IMR-90 (cell line): ENCODE results near the gene PRDM2. TPM values are rescaled to one million over a fixed set of nuclear protein-coding genes. Genes with fewer than 3 reads are reported as not detected.

ENCODE experiments used
- ATAC-seq: fragments of 200-7000 bp; cut with Tn5 transposase; 2 replicates; pipeline ENCODE4 v1.9.1; 2020; ENCODE audit warnings: low read depth, mild to moderate bottlenecking, moderate library complexity
- BruUV-seq: library from RNA; stranded (reverse); fragments of 400-500 nt; replicated peaks from 2 replicates; lab custom pipeline; 2021; lab: Mats Ljungman, UMichigan
- CTCF ChIA-PET: fragments of 300-600 bp; formaldehyde crosslinking; extraction: SDS; loops from one replicate; lab custom pipeline; 2021; ENCODE audit warnings: antibody characterized with exemption; lab: Yijun Ruan, JAX
- POLR2A ChIA-PET: fragments of 300-600 bp; sonication (Branson Sonifier 250); formaldehyde crosslinking; loops from one replicate; lab custom pipeline; 2022; ENCODE audit warnings: antibody characterized with exemption; ENCODE audit not compliant: unreplicated experiment; lab: Charles Lee
- DNase-seq: peaks from one replicate; pipeline ENCODE4 v3.0.0; 2013
- H2AFZ ChIP-seq: replicated peaks from 2 replicates; pipeline ENCODE3; 2013; ENCODE audit warnings: low read length, mild to moderate bottlenecking; ENCODE audit not compliant: poor library complexity
- H2AK5ac ChIP-seq: 2 replicates; pipeline ENCODE4 v1.6.1; 2013; ENCODE audit warnings: low read depth, low read length, inconsistent platforms
- H2AK9ac ChIP-seq: replicated peaks from 2 replicates; pipeline ENCODE3; 2013; ENCODE audit warnings: mild to moderate bottlenecking, low read depth, low read length, moderate library complexity; ENCODE audit not compliant: poor library complexity
- H2BK120ac ChIP-seq: 2 replicates; pipeline ENCODE4 v1.6.1; 2013; ENCODE audit warnings: low read depth, low read length, inconsistent platforms
- H2BK15ac ChIP-seq: 3 replicates; pipeline ENCODE4 v1.6.1; 2013; ENCODE audit warnings: low read depth, low read length, inconsistent platforms
- H2BK20ac ChIP-seq: 2 replicates; pipeline ENCODE4 v1.6.1; 2013; ENCODE audit warnings: low read depth, mild to moderate bottlenecking, inconsistent platforms, low read length, moderate library complexity
- H2BK5ac ChIP-seq: 2 replicates; pipeline ENCODE4 v1.6.1; 2013; ENCODE audit warnings: mild to moderate bottlenecking, low read depth, low read length, inconsistent platforms; ENCODE audit not compliant: poor library complexity, severe bottlenecking
- H3K14ac ChIP-seq: replicated peaks from 2 replicates; pipeline ENCODE4 v1.6.1; 2013; ENCODE audit warnings: low read depth, low read length, inconsistent platforms
- H3K18ac ChIP-seq: 2 replicates; pipeline ENCODE4 v1.6.1; 2013; ENCODE audit warnings: low read depth, low read length, control low read depth
- H3K23ac ChIP-seq: 2 replicates; pipeline ENCODE4 v1.6.1; 2013; ENCODE audit warnings: low read depth, low read length, inconsistent platforms
- H3K27ac ChIP-seq: 2 replicates; pipeline ENCODE4 v1.5.1; 2013; ENCODE audit warnings: mild to moderate bottlenecking, control low read depth, low read length; ENCODE audit not compliant: insufficient read depth
- H3K27me3 ChIP-seq: 2 replicates; pipeline ENCODE4 v1.6.1; 2013; ENCODE audit warnings: low read length; ENCODE audit not compliant: control insufficient read depth, insufficient read depth
- H3K36me3 ChIP-seq: 2 replicates; pipeline ENCODE4 v1.6.1; 2013; ENCODE audit warnings: low read length, mixed read lengths; ENCODE audit not compliant: control insufficient read depth, insufficient read depth
- H3K4ac ChIP-seq: 2 replicates; pipeline ENCODE4 v1.6.1; 2013; ENCODE audit warnings: low read depth, low read length, inconsistent platforms
- H3K4me1 ChIP-seq: 2 replicates; pipeline ENCODE4 v1.6.1; 2013; ENCODE audit warnings: low read length, mixed read lengths; ENCODE audit not compliant: control insufficient read depth, insufficient read depth
- H3K4me2 ChIP-seq: 2 replicates; pipeline ENCODE4 v1.6.1; 2013; ENCODE audit warnings: low read depth, mild to moderate bottlenecking, control low read depth, low read length, moderate library complexity
- H3K4me3 ChIP-seq: 2 replicates; pipeline ENCODE4 v1.5.1; 2013; ENCODE audit warnings: low read depth, mild to moderate bottlenecking, control low read depth, low read length, moderate library complexity; ENCODE audit not compliant: insufficient read depth
- H3K56ac ChIP-seq: 2 replicates; pipeline ENCODE4 v1.6.1; 2013; ENCODE audit warnings: low read length, inconsistent platforms; ENCODE audit not compliant: insufficient read depth; ENCODE audit errors: extremely low read depth
- H3K79me1 ChIP-seq, 2 experiments: 2 replicates each; pipeline ENCODE4 v1.6.1; 2013; ENCODE audit warnings: low read length in 2 of 2, inconsistent platforms in 1 of 2, low read depth in 1 of 2
- H3K9ac ChIP-seq: 2 replicates; pipeline ENCODE4 v1.6.1; 2013; ENCODE audit warnings: low read depth, low read length, control low read depth
- H3K9me1 ChIP-seq: 2 replicates; pipeline ENCODE4 v1.6.1; 2013; ENCODE audit warnings: low read length, inconsistent platforms; ENCODE audit not compliant: insufficient read depth
- H3K9me3 ChIP-seq: 2 replicates; pipeline ENCODE4 v1.6.1; 2013; ENCODE audit warnings: low read length; ENCODE audit not compliant: control insufficient read depth, insufficient read depth
- H4K20me1 ChIP-seq: 2 replicates; pipeline ENCODE4 v1.6.1; 2013; ENCODE audit warnings: low read length, inconsistent platforms; ENCODE audit not compliant: insufficient read depth
- H4K5ac ChIP-seq: 2 replicates; pipeline ENCODE4 v1.6.1; 2013; ENCODE audit warnings: mild to moderate bottlenecking, low read depth, low read length, control low read depth
- H4K8ac ChIP-seq, 2 experiments: 2 replicates each; pipeline ENCODE4 v1.6.1; 2013; ENCODE audit warnings: low read depth in 2 of 2, low read length in 2 of 2, control low read depth in 1 of 2, inconsistent platforms in 1 of 2
- H4K91ac ChIP-seq: 2 replicates; pipeline ENCODE4 v1.6.1; 2013; ENCODE audit warnings: low read depth, low read length, inconsistent platforms; ENCODE audit not compliant: insufficient read depth
- BHLHE40 ChIP-seq: fragments of 150-350 bp; IDR thresholded peaks from 2 replicates; pipeline ENCODE4 v1.6.1; 2016; ENCODE audit warnings: mild to moderate bottlenecking, low read depth, low read length
- CHD1 ChIP-seq: IDR thresholded peaks from 2 replicates; pipeline ENCODE4 v1.6.1; 2012; ENCODE audit warnings: low read depth, low read length, improper control_type of control experiment
- MAFK ChIP-seq: IDR thresholded peaks from 2 replicates; pipeline ENCODE4 v1.6.1; 2012; ENCODE audit warnings: low read depth, low read length, improper control_type of control experiment
- MAZ ChIP-seq: IDR thresholded peaks from 2 replicates; pipeline ENCODE4 v1.6.1; 2012; ENCODE audit warnings: low read depth, mild to moderate bottlenecking, low read length, improper control_type of control experiment, moderate library complexity, borderline replicate concordance
- RAD21 ChIP-seq: IDR thresholded peaks from 2 replicates; pipeline ENCODE4 v1.6.1; 2012; ENCODE audit warnings: low read length, improper control_type of control experiment
- RFX5 ChIP-seq: IDR thresholded peaks from 2 replicates; pipeline ENCODE4 v1.8.0; 2012; ENCODE audit warnings: low read depth, mild to moderate bottlenecking, low read length, moderate library complexity
- SMC3 ChIP-seq: fragments of 150-350 bp; IDR thresholded peaks from 2 replicates; pipeline ENCODE4 v1.6.1; 2016; ENCODE audit warnings: low read depth, mild to moderate bottlenecking, antibody characterized with exemption, low read length, moderate library complexity
- WGBS, 2 experiments: methylation state at CpG; one replicate each; pipeline versions ENCODE4 v1.1.5 to v1.1.7; 2013; ENCODE audit warnings: missing lambda C conversion rate in 2 of 2; ENCODE audit not compliant: insufficient read length in 1 of 2; ENCODE audit errors: extremely low coverage in 2 of 2; 5-methylcytosine and 5-hydroxymethylcytosine counted together
- dilution Hi-C: fragments of 300-500 bp; cut with HindIII; formaldehyde crosslinking; loops from one replicate; pipeline ENCODE4 v1.14.3; 2018; ENCODE audit warnings: low sequenced_read_pairs; ENCODE audit not compliant: unreplicated experiment
- in situ Hi-C: fragments of 300-500 bp; cut with MboI; formaldehyde crosslinking; loops from 3 replicates; pipeline ENCODE4 v1.14.3; 2019; ENCODE audit warnings: low sequenced_read_pairs, inconsistent platforms, mixed read lengths
- intact Hi-C: fragments of 100-400 bp; cut with micrococcal nuclease; formaldehyde crosslinking; loops from 2 replicates; pipeline ENCODE4 v1.10.0; 2022
- polyA plus RNA-seq, 3 experiments: library from polyadenylated mRNA; depleted of rRNA; stranded (reverse); fragments of >200 nt; gene quantifications; 2 replicates each; pipeline ENCODE4 v1.2.3, GENCODE V29; 2012; ENCODE audit warnings: low replicate concordance in 1 of 3
- total RNA-seq: library from RNA; depleted of rRNA; stranded (reverse); fragments of >200 nt; gene quantifications from 2 replicates; pipeline ENCODE4 v1.2.3, GENCODE V29; 2012
- TF ChIP-seq, protein P1 (sequence below): fragments of 150-350 bp; IDR thresholded peaks from 2 replicates; pipeline ENCODE4 v1.6.1; 2017; ENCODE audit warnings: mild to moderate bottlenecking, antibody characterized with exemption, low read length, low read depth
- TF ChIP-seq, protein P2 (sequence below): conservative IDR thresholded peaks from 2 replicates; pipeline ENCODE4 v1.5.1; 2012; ENCODE audit warnings: mild to moderate bottlenecking, low read depth, low read length, improper control_type of control experiment

PRDM2 gene
- total and polyA plus RNA-seq, 2 of the 4 experiments (the other 2 are of a cell fraction), result 3.4 to 8.9 TPM

DNA sequence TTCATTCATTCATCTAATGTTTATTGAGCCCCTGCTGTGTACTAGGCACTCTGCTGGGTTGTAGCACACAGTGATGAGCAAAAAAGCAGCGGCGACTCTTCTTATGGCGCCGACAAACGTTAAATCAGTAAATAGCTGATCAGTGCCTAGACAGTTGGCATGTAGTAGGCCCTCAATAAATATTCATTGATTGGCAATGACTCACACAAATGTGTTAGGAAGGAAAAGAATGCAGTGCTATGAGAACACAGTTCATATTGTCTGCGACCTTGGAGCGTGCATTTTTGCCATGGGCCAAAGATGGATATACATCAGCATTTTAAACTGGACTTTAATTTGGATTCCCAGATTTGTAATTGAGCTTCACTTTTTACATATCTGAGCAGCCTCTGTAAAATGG, 52.0 kb downstream of the PRDM2 start (continued):
- TF ChIP-seq, protein P1, sequence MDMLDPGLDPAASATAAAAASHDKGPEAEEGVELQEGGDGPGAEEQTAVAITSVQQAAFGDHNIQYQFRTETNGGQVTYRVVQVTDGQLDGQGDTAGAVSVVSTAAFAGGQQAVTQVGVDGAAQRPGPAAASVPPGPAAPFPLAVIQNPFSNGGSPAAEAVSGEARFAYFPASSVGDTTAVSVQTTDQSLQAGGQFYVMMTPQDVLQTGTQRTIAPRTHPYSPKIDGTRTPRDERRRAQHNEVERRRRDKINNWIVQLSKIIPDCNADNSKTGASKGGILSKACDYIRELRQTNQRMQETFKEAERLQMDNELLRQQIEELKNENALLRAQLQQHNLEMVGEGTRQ, result no peak
- TF ChIP-seq SMC3 (no peak), MAFK (no peak), RFX5 (no peak), MAZ (no peak)

DNA sequence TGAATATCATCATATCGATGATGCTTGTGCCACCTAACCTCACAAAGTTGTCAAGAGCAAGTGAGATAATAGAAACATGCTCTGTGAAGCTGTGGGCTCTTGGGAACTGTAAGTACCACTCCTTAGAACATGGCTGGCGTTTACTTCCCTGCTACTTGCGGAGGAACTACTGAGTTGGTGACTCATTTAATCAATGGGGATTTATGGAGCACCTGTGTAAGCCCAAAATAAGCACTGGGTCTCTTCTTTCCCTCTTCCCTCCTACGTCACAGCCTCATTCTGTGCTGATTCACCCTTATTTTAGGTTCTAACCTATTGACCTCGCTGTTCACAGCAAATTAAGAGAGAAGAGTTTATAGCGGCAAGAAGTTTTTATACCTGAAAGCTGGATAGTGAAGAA, 52.9 kb downstream of the PRDM2 start:
- POLR2A ChIA-PET, result no interaction called here
- Histone ChIP-seq H3K27me3 (no peaks in the 10 kb centered on the region), H3K9me3 (no peaks in the 10 kb centered on the region), H3K9ac (no peak overlapping the region), H3K56ac (no peak overlapping the region), H2AK9ac (no peak overlapping the region), H2BK15ac (no peak overlapping the region), H3K4me1 (peaks cover 10% of the 10 kb centered on the region), H2BK20ac (no peak overlapping the region), H3K79me1 (peaks cover 3 to 41% of the 10 kb centered on the region in 2 experiments; a peak in 3 of 4 replicates), H4K91ac (no peak overlapping the region), H4K8ac (no peak overlapping the region), H3K9me1 (peaks cover 19% of the 10 kb centered on the region), H3K14ac (no peak overlapping the region), H3K27ac (no peak overlapping the region), H2BK120ac (no peak overlapping the region), H3K4me3 (no peak overlapping the region), H3K4ac (no peak overlapping the region), H3K4me2 (no peak overlapping the region), H3K18ac (no peak overlapping the region), H2AK5ac (no peak overlapping the region), H2BK5ac (no peak overlapping the region), H4K20me1 (peaks cover 59% of the 10 kb centered on the region), H3K23ac (no peak overlapping the region), H2AFZ (no peak overlapping the region), H4K5ac (no peak overlapping the region), H3K36me3 (peaks cover 3% of the 10 kb centered on the region; the same call in 1 of the 2 replicates)
- in situ Hi-C loops, result loop anchor here (25.0 kb wide), 1 partner anchor 1184 kb away; no protein-coding TSS in a partner anchor
- CTCF ChIA-PET, result no interaction called here
- intact Hi-C loops, result loop anchor here (5.0 kb wide), 1 partner anchor 34 kb away; no protein-coding TSS in a partner anchor
- DNase-seq, result no peak
- dilution Hi-C loops, result no loop called here
- BruUV-seq, result no TSS peak
- no peak for ATAC-seq
- WGBS, 2 experiments, result no CpG with 5 or more reads among the region's 6 CpGs
- TF ChIP-seq MAZ, result no peak
- TF ChIP-seq, protein P2, sequence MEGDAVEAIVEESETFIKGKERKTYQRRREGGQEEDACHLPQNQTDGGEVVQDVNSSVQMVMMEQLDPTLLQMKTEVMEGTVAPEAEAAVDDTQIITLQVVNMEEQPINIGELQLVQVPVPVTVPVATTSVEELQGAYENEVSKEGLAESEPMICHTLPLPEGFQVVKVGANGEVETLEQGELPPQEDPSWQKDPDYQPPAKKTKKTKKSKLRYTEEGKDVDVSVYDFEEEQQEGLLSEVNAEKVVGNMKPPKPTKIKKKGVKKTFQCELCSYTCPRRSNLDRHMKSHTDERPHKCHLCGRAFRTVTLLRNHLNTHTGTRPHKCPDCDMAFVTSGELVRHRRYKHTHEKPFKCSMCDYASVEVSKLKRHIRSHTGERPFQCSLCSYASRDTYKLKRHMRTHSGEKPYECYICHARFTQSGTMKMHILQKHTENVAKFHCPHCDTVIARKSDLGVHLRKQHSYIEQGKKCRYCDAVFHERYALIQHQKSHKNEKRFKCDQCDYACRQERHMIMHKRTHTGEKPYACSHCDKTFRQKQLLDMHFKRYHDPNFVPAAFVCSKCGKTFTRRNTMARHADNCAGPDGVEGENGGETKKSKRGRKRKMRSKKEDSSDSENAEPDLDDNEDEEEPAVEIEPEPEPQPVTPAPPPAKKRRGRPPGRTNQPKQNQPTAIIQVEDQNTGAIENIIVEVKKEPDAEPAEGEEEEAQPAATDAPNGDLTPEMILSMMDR, result no peak
- no peak for TF ChIP-seq CHD1
- no peak for TF ChIP-seq MAFK
- no peak for TF ChIP-seq BHLHE40
- TF ChIP-seq RAD21, result no peak
